GM15510 (cell line): ENCODE measurements around the gene ZCCHC9.

Source experiments
- POLR2A ChIP-seq: IDR thresholded peaks from 3 replicates; pipeline ENCODE4 v1.6.1; 2011; ENCODE audit warnings: borderline replicate concordance; ENCODE audit not compliant: insufficient read length; ENCODE audit errors: extremely low read depth

The ZCCHC9 gene

GRCh38 chr5:81301271-81302015, at the start of gene ZCCHC9:
ZCCHC9 (plus strand) TSS chr5:81301587; CDS start chr5:81304758, 3,171 bp downstream.
- peak; percentile 93 for TF ChIP-seq POLR2A

GRCh38 chr5:81251922-81252321, 49.5 kb upstream of the ZCCHC9 start:
- no peak for TF ChIP-seq POLR2A

- no peak for TF ChIP-seq POLR2A
Observed at GRCh38 chr5:81252904-81253303, 48.5 kb upstream of the ZCCHC9 start.

- no peak for TF ChIP-seq POLR2A
Observed at GRCh38 chr5:81253875-81254274, 47.5 kb upstream of the ZCCHC9 start.

- no peak for TF ChIP-seq POLR2A
Observed at GRCh38 chr5:81254886-81255559, 46.4 kb upstream of the ZCCHC9 start.

- no peak for TF ChIP-seq POLR2A
Observed at GRCh38 chr5:81256766-81257165, 44.6 kb upstream of the ZCCHC9 start.

- TF ChIP-seq POLR2A, result no peak
Observed at GRCh38 chr5:81265101-81265500, 36.3 kb upstream of the ZCCHC9 start.

- no peak for TF ChIP-seq POLR2A
Observed at GRCh38 chr5:81268521-81269196, 32.7 kb upstream of the ZCCHC9 start.

- TF ChIP-seq POLR2A, result no peak
Observed at GRCh38 chr5:81269751-81270393, 31.5 kb upstream of the ZCCHC9 start.

GRCh38 chr5:81283976-81284375, 17.4 kb upstream of the ZCCHC9 start:
- TF ChIP-seq POLR2A, result no peak

GRCh38 chr5:81286059-81286617, 15.2 kb upstream of the ZCCHC9 start:
- TF ChIP-seq POLR2A, result no peak

- no peak for TF ChIP-seq POLR2A
Observed at GRCh38 chr5:81288021-81288433, 13.4 kb upstream of the ZCCHC9 start.

- TF ChIP-seq POLR2A, result no peak
Observed at GRCh38 chr5:81290146-81290545, 11.2 kb upstream of the ZCCHC9 start.

- TF ChIP-seq POLR2A, result no peak
Observed at GRCh38 chr5:81292130-81292529, 9.3 kb upstream of the ZCCHC9 start.

GRCh38 chr5:81297531-81297930, 3.9 kb upstream of the ZCCHC9 start:
- no peak for TF ChIP-seq POLR2A
